Stimulated activated CD8-positive, alpha-beta memory T cell treated with anti-CD3 and anti-CD28 coated beads, Interleukin-15, amount 100 ng/mL, for 1 hour (primary cell): ENCODE results near the gene NSUN3.
"Not testable (repeated sequence)": the region's sequence is repeated elsewhere in the genome, so short reads cannot be mapped to it uniquely, and the experiment has no call there.

Experiments
- DNase-seq: peaks from one replicate; pipeline ENCODE4 v3.0.0-alpha.2; 2020; ENCODE audit warnings: low read depth

Gene NSUN3

GRCh38 chr3:94062513-94063404 is at the start of gene NSUN3, which contains the start of gene DHFR2:
NSUN3 (plus strand) TSS chr3:94063061; CDS start chr3:94063127, 66 bp downstream.
DHFR2 (minus strand) TSS chr3:94062916; CDS start chr3:94061511, 1,405 bp downstream.
- peak; percentile 60 for DNase-seq

GRCh38 chr3:94015025-94015424 is 47.8 kb upstream of the NSUN3 start:
- no peak for DNase-seq

- no peak for DNase-seq
Measured at GRCh38 chr3:94019659-94020058, 43.2 kb upstream of the NSUN3 start.

- no peak for DNase-seq
Measured at GRCh38 chr3:94020293-94020692, 42.6 kb upstream of the NSUN3 start.

GRCh38 chr3:94024385-94024784 is 38.5 kb upstream of the NSUN3 start:
- DNase-seq = no peak

GRCh38 chr3:94026623-94027022 is 36.2 kb upstream of the NSUN3 start:
- no peak for DNase-seq

GRCh38 chr3:94028093-94028837 is 34.6 kb upstream of the NSUN3 start, which contains the start of gene STX19:
STX19 (minus strand) TSS chr3:94028597; CDS start chr3:94015269, 13,328 bp downstream.
- DNase-seq = no peak

GRCh38 chr3:94036909-94037507 is 25.9 kb upstream of the NSUN3 start:
- no peak for DNase-seq

GRCh38 chr3:94043285-94043684 is 19.6 kb upstream of the NSUN3 start:
- DNase-seq = no peak

GRCh38 chr3:94044100-94044936 is 18.5 kb upstream of the NSUN3 start:
- DNase-seq = not testable (repeated sequence)

- DNase-seq = no peak
Measured at GRCh38 chr3:94046533-94046932, 16.3 kb upstream of the NSUN3 start.

GRCh38 chr3:94049267-94049666 is 13.6 kb upstream of the NSUN3 start:
- DNase-seq = no peak

GRCh38 chr3:94050546-94050945 is 12.3 kb upstream of the NSUN3 start:
- no peak for DNase-seq

- no peak for DNase-seq
Measured at GRCh38 chr3:94061297-94061696, 1.6 kb upstream of the NSUN3 start.

GRCh38 chr3:94063496-94064119 is 747 bp downstream of the NSUN3 start:
- no peak for DNase-seq

- DNase-seq = no peak
Measured at GRCh38 chr3:94064243-94064860, 1.5 kb downstream of the NSUN3 start.

GRCh38 chr3:94065122-94065521 is 2.3 kb downstream of the NSUN3 start:
- no peak for DNase-seq

GRCh38 chr3:94065819-94066480 is 3.1 kb downstream of the NSUN3 start:
- DNase-seq = no peak

GRCh38 chr3:94066506-94067500 is 3.9 kb downstream of the NSUN3 start:
- DNase-seq = no peak
